ENCODE data around the gene CIC. TPM values are rescaled to one million over a fixed set of nuclear protein-coding genes. Genes with fewer than 3 reads are reported as not detected.

The CIC gene
- total and polyA plus RNA-seq, 2 of the 13 experiments (the other 11 are each of a cell fraction or from before 2014, with no cell fraction given) = 5.9 to 8.0 TPM

DNA sequence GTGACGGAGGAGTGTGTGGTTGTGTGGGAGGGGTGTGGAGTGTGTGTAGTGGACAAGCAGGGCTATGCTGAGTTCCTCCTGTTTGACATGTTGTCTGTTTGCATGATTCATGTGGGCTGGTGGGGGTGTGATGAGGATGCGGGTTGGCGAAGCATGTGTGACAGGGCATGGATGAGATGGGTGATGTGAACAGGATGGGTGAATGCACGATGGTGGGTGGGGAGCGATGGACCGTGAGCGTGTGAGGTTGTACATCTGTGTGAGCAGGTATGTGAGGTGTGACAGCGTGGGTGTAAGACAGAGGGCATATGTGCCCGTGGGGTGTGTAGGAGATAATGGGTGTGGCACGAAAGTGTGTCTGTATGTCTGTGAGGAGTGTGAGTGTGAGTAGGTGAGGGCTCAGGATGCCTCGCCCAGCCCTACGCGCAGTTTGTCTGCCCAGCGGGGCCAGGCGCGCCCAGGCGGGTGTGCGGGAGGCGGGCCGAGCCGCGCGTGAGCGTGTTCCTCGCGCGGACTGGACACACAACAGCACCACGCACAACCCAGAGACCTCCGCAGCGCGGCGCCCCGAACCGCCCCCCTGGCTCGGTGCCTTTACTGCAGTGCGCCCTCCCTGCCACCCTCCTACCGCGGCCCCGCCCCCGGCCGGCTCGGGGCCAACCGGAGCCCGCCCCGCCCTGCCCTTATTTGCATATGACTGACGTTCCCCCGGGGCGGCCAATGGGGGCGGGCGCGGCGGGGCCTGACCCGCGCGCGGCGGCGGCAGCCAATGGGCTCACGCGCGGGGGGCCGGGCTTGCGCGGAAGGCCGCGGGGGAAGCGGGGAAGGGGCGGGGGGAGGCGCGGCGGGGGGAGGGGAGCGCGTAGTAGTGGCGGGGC is 14.4 kb downstream of the CIC start (continued):
- TF ChIP-seq ZFAT (CRISPR knock-in tag; conservative IDR thresholded peaks at IDR 0.05) (no peak), JUND (CRISPR knock-in tag; IDR thresholded peaks at IDR 0.05) (no peak), ZNF432 (CRISPR knock-in tag; IDR thresholded peaks at IDR 0.05; ENCODE audit: borderline replicate concordance) (no peak), ZNF34 (CRISPR knock-in tag; IDR thresholded peaks at IDR 0.05; ENCODE audit: borderline replicate concordance) (no peak), ZNF317 (CRISPR knock-in tag; IDR thresholded peaks at IDR 0.05) (peak; percentile 89), HMG20B (CRISPR knock-in tag; conservative IDR thresholded peaks at IDR 0.05) (no peak), ZNF501 (CRISPR knock-in tag; IDR thresholded peaks at IDR 0.05) (no peak), ZNF75D (CRISPR knock-in tag; IDR thresholded peaks at IDR 0.05; ENCODE audit: borderline replicate concordance) (no peak), FOSL1 (CRISPR knock-in tag; IDR thresholded peaks at IDR 0.05; ENCODE audit: borderline replicate concordance) (no peak), ZNF251 (CRISPR knock-in tag; IDR thresholded peaks at IDR 0.05) (0 out of 2 replicates have a peak, but pooled peaks have one; percentile 43), ISX (CRISPR knock-in tag; conservative IDR thresholded peaks at IDR 0.05) (no peak), ZFP91 (CRISPR knock-in tag; IDR thresholded peaks at IDR 0.05; ENCODE audit: borderline replicate concordance) (peak; percentile 67; the same call in 1 of the 2 replicates), ZNF383 (CRISPR knock-in tag; IDR thresholded peaks at IDR 0.05; ENCODE audit: borderline replicate concordance) (0 out of 2 replicates have a peak, but pooled peaks have one; percentile 54)
- TF ChIP-seq, protein P1, sequence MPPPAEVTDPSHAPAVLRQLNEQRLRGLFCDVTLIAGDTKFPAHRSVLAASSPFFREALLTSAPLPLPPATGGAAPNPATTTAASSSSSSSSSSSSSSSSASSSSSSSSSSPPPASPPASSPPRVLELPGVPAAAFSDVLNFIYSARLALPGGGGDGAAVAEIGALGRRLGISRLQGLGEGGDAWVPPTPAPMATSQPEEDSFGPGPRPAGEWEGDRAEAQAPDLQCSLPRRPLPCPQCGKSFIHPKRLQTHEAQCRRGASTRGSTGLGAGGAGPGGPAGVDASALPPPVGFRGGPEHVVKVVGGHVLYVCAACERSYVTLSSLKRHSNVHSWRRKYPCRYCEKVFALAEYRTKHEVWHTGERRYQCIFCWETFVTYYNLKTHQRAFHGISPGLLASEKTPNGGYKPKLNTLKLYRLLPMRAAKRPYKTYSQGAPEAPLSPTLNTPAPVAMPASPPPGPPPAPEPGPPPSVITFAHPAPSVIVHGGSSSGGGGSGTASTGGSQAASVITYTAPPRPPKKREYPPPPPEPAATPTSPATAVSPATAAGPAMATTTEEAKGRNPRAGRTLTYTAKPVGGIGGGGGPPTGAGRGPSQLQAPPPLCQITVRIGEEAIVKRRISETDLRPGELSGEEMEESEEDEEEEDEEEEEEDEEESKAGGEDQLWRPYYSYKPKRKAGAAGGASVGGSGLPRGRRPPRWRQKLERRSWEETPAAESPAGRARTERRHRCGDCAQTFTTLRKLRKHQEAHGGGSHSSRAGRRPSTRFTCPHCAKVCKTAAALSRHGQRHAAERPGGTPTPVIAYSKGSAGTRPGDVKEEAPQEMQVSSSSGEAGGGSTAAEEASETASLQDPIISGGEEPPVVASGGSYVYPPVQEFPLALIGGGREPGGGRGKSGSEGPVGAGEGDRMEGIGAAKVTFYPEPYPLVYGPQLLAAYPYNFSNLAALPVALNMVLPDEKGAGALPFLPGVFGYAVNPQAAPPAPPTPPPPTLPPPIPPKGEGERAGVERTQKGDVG (CRISPR knock-in tag; IDR thresholded peaks at IDR 0.05; ENCODE audit: borderline replicate concordance) = no peak
- TF ChIP-seq, protein P2, sequence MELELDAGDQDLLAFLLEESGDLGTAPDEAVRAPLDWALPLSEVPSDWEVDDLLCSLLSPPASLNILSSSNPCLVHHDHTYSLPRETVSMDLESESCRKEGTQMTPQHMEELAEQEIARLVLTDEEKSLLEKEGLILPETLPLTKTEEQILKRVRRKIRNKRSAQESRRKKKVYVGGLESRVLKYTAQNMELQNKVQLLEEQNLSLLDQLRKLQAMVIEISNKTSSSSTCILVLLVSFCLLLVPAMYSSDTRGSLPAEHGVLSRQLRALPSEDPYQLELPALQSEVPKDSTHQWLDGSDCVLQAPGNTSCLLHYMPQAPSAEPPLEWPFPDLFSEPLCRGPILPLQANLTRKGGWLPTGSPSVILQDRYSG (CRISPR knock-in tag; IDR thresholded peaks at IDR 0.05) = no peak
- TF ChIP-seq, protein P3, sequence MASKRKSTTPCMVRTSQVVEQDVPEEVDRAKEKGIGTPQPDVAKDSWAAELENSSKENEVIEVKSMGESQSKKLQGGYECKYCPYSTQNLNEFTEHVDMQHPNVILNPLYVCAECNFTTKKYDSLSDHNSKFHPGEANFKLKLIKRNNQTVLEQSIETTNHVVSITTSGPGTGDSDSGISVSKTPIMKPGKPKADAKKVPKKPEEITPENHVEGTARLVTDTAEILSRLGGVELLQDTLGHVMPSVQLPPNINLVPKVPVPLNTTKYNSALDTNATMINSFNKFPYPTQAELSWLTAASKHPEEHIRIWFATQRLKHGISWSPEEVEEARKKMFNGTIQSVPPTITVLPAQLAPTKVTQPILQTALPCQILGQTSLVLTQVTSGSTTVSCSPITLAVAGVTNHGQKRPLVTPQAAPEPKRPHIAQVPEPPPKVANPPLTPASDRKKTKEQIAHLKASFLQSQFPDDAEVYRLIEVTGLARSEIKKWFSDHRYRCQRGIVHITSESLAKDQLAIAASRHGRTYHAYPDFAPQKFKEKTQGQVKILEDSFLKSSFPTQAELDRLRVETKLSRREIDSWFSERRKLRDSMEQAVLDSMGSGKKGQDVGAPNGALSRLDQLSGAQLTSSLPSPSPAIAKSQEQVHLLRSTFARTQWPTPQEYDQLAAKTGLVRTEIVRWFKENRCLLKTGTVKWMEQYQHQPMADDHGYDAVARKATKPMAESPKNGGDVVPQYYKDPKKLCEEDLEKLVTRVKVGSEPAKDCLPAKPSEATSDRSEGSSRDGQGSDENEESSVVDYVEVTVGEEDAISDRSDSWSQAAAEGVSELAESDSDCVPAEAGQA (IDR thresholded peaks at IDR 0.05; ENCODE audit: low read depth) = no peak
- TF ChIP-seq, protein P3 (CRISPR knock-in tag; IDR thresholded peaks at IDR 0.05; ENCODE audit: borderline replicate concordance) = no peak
